ENCODE results near the gene MEST.
"Not testable (repeated sequence)": the region's sequence is repeated elsewhere in the genome, so short reads cannot be mapped to it uniquely, and the experiment has no call there.

MEST gene

GRCh38 chr7:130515315-130516040 is 23.6 kb downstream of the MEST start:
- TF ChIP-seq ISL1 (CRISPR knock-in tag; IDR thresholded peaks at IDR 0.05) (no peak), ZNF70 (CRISPR knock-in tag; IDR thresholded peaks at IDR 0.05) (no peak), OSR1 (CRISPR knock-in tag; IDR thresholded peaks at IDR 0.05) (no peak), CSRNP3 (CRISPR knock-in tag; IDR thresholded peaks at IDR 0.05) (no peak), POU6F1 (CRISPR knock-in tag; IDR thresholded peaks at IDR 0.05; ENCODE audit: borderline replicate concordance, low read depth) (no peak), CREB5 (CRISPR knock-in tag; IDR thresholded peaks at IDR 0.05; ENCODE audit: low read depth) (no peak), ZFP30 (CRISPR knock-in tag; IDR thresholded peaks at IDR 0.05) (no peak), ZNF8 (CRISPR knock-in tag; IDR thresholded peaks at IDR 0.05) (no peak), BACH2 (CRISPR knock-in tag; IDR thresholded peaks at IDR 0.05; ENCODE audit: borderline replicate concordance) (no peak), ZC3H10 (CRISPR knock-in tag; IDR thresholded peaks at IDR 0.05) (no peak), GLIS3 (CRISPR knock-in tag; IDR thresholded peaks at IDR 0.05) (no peak), SNAI2 (CRISPR knock-in tag; IDR thresholded peaks at IDR 0.05) (no peak), CSDC2 (CRISPR knock-in tag; IDR thresholded peaks at IDR 0.05) (no peak), TSHZ2 (CRISPR knock-in tag; IDR thresholded peaks at IDR 0.05) (no peak), ZFP3 (CRISPR knock-in tag; IDR thresholded peaks at IDR 0.05) (no peak), PATZ1 (CRISPR knock-in tag; IDR thresholded peaks at IDR 0.05; ENCODE audit: borderline replicate concordance) (no peak), PPARA (CRISPR knock-in tag; IDR thresholded peaks at IDR 0.05; ENCODE audit: borderline replicate concordance) (no peak), ARNTL (CRISPR knock-in tag; IDR thresholded peaks at IDR 0.05; ENCODE audit: borderline replicate concordance, low read depth) (no peak)

GRCh38 chr7:130521258-130521951 is 29.5 kb downstream of the MEST start:
- TF ChIP-seq OSR1 (CRISPR knock-in tag; IDR thresholded peaks at IDR 0.05) (no peak), ZNF8 (CRISPR knock-in tag; IDR thresholded peaks at IDR 0.05) (no peak)

More at GRCh38 chr7:130515315-130516040, 23.6 kb downstream of the MEST start:
- no peak for ATAC-seq

GRCh38 chr7:130523519-130524125 is 31.7 kb downstream of the MEST start:
- ATAC-seq, result not testable (repeated sequence)

More at GRCh38 chr7:130521258-130521951, 29.5 kb downstream of the MEST start:
- ATAC-seq, result no peak

All from SK-N-SH treated with all-trans-retinoic acid at 6 μM for 48 hours (cell line).